BLaER1 treated with 17β-estradiol and CSF1 and Interleukin-3, amounts not matched to agents 10 nM and 100 nM (cell line): Measurements from ENCODE around the gene SEPTIN12.

Source experiments
- H3K27ac ChIP-seq, 11 experiments: shearing (Covaris generic); formaldehyde crosslinking; 2 replicates each; pipeline ENCODE4 v1.8.1; 2022
- H3K27me3 ChIP-seq, 11 experiments: shearing (Covaris generic); formaldehyde crosslinking; 2 replicates each; pipeline ENCODE4 v1.8.1; 2022
- H3K36me3 ChIP-seq, 11 experiments: shearing (Covaris generic); formaldehyde crosslinking; 2 replicates each; pipeline ENCODE4 v1.8.1; 2022
- H3K4me1 ChIP-seq, 10 experiments: shearing (Covaris generic); formaldehyde crosslinking; 2 replicates each; pipeline ENCODE4 v1.8.1; 2022
- H3K4me2 ChIP-seq, 11 experiments: shearing (Covaris generic); formaldehyde crosslinking; 2 replicates each; pipeline ENCODE4 v1.8.1; 2022
- H3K4me3 ChIP-seq, 10 experiments: shearing (Covaris generic); formaldehyde crosslinking; 2 replicates each; pipeline ENCODE4 v1.8.1; 2022
- H3K9ac ChIP-seq, 11 experiments: shearing (Covaris generic); formaldehyde crosslinking; 2 replicates each; pipeline ENCODE4 v1.8.1; 2022
- H3K9me3 ChIP-seq, 11 experiments: shearing (Covaris generic); formaldehyde crosslinking; replicated peaks in 1 of 11; 2 replicates each; pipeline ENCODE4 v1.8.1; 2022
- H4K20me1 ChIP-seq, 11 experiments: shearing (Covaris generic); formaldehyde crosslinking; 2 replicates each; pipeline ENCODE4 v1.8.1; 2022
- Cebpa-rat ChIP-seq, 11 experiments: shearing (Covaris generic); IDR thresholded peaks; 2 replicates each; pipeline ENCODE4 v1.8.1; 2022

The SEPTIN12 gene

DNA sequence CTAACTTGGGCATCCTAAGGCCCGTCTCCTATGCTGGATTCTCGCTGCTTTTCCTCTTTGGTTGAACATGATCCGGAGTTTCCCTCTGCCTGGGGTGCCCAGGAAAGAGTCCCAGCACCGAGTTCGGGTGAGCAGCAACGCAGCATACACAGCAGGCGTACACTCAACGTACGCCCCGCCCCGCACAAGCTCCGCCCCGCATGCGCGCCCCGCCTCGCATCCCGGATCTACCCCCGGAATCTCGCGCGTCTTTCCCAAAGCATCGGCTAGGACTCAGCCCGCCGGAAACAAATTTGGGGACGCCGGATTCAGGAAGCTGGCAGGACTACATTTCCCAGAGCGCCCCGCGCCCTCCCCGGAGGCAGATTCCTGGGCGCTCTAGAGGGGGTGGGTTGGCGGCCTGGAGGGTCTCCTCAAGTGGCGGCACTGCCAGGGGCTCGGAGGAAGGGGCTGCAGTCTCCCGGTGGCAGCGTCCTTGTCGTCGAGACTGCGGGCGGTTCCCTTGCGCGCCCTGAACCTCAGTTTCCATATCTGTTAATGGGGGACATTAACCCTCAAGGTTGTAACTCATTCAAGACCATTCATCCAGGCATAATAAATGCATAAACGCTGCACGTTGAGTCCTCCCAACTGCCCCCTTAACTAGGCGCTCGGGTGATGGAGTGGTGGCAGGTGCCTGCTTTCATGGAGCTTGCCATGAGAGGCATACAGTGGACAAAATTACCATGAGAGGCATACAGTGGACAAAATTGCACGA lies 19.4 kb downstream of the SEPTIN12 start:
- peaks cover 28 to 43% (median 36%) of the 10 kb centered on the region in 10 experiments for H3K4me1 ChIP-seq
- peak overlapping the region; percentile 43 to 73 (median 57); a peak in 21 of 22 replicates for H3K9ac ChIP-seq
- peaks cover 15 to 20% (median 17%) of the 10 kb centered on the region in 11 experiments for H3K36me3 ChIP-seq
- no peak for TF ChIP-seq Cebpa-rat (IDR thresholded peaks at IDR 0.05)
- no peaks in the 10 kb centered on the region for H3K9me3 ChIP-seq
- peaks cover 0 to 24% (median 5%) of the 10 kb centered on the region in 11 experiments; a peak in 11 of 22 replicates for H4K20me1 ChIP-seq
- H3K27me3 ChIP-seq, result no peaks in the 10 kb centered on the region
- H3K27ac ChIP-seq, result peak overlapping the region in 9 of 11 experiments; percentile 36 to 94 (median 58); a peak in 16 of 22 replicates
- H3K4me3 ChIP-seq, result peak overlapping the region; percentile 47 to 99 (median 56)
- H3K4me2 ChIP-seq, result peak overlapping the region; percentile 85 to 99 (median 93)

DNA sequence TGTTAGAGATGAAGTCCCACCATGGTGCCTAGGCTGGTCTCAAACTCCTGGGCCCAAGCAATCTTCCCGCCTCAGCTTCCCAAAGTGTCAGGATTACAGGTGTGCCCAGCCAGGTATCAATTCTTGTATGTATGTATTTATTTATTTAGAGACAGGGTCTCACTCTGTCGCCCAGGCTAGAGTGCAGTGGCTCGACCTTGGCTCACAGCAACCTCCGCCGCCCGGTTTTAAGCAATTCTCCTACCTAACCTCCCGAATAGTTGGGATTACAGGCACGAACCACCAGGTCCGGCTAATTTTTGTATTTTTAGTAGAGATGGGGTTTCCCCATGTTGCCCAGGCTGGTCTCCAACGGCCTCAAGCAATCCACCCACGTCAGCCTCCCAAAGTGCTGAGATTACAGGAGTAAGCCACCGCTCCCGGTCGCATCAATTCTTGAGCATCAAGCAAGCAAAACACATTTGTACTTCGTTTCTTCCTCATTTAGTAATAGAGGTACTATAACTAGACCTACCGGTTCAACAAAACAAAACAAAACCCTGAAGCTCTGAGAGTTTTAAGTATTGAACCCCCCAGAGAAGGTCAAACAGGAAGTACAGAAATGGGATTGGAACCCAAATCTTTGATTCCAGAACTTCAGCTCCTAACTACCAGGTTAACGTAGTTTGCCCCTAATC lies 20.1 kb downstream of the SEPTIN12 start:
- Histone ChIP-seq H3K4me2 (peak overlapping the region; percentile 85 to 99 (median 93)), H3K9me3 (no peaks in the 10 kb centered on the region), H3K9ac (peak overlapping the region; percentile 43 to 96 (median 57); a peak in 21 of 22 replicates), H3K4me1 (peaks cover 31 to 50% (median 39%) of the 10 kb centered on the region in 10 experiments), H3K4me3 (peak overlapping the region; percentile 47 to 99 (median 56)), H3K27me3 (no peaks in the 10 kb centered on the region), H3K36me3 (peaks cover 22 to 28% (median 25%) of the 10 kb centered on the region in 11 experiments), H4K20me1 (peaks cover 0 to 32% (median 11%) of the 10 kb centered on the region in 11 experiments; a peak in 11 of 22 replicates), H3K27ac (peak overlapping the region in 9 of 11 experiments; percentile 36 to 94 (median 58); a peak in 16 of 22 replicates)
- TF ChIP-seq Cebpa-rat (IDR thresholded peaks at IDR 0.05), result no peak

DNA sequence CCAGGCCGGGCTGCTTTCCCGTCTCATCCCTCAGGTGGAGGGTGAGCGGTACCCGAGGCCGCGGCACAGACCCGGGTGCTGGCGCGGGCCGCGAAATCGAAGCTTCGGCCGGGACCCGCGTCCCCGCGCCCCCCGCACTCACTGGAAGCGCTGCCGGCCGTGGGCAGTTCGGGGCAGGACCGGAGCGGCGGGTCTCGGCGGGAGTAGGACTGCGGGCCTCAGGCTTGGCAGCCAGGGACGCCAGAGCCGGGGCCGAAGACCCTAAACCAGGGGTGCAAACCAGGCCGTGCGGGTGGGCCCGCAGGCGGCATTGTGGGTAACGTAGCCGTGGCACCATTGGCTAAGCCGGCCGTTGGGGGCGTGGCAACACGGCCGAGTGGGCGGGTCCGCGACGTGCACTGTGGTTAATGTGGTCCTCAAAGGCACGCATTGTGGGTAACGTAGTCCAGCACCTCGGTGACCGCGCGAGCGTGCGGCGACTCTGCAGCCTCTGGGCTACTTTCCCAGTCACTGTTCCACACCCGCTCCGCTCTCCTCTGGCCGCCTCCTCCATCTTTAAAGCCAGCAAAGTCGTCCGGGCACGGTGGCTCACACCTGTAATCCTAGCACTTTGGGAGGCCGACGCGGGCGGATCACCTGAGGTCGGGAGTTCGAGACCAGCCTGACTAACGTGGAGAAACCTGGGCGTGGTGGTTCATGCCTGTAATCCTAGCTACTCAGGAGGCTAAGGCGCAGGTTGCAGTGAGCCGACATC lies 21.1 kb downstream of the SEPTIN12 start, which contains the start of gene ZNF500:
Gene ZNF500 (minus strand): TSS at position 288 of the 754 bp plus-strand sequence. CDS start 1,184 bp downstream, outside the sequence.
- peaks cover 0 to 41% (median 21%) of the 10 kb centered on the region in 11 experiments; a peak in 13 of 22 replicates for H4K20me1 ChIP-seq
- H3K4me1 ChIP-seq, result peaks cover 33 to 59% (median 46%) of the 10 kb centered on the region in 10 experiments
- peak within 1 kb of the TSS; percentile 92 to 98 (median 96) for H3K9ac ChIP-seq
- no peak for TF ChIP-seq Cebpa-rat (IDR thresholded peaks at IDR 0.05)
- H3K27ac ChIP-seq, result peak within 1 kb of the TSS; percentile 85 to 96 (median 92)
- peak within 1 kb of the TSS; percentile 89 to 100 (median 97) for H3K4me3 ChIP-seq
- no peaks in the 10 kb centered on the region for H3K9me3 ChIP-seq
- H3K27me3 ChIP-seq, result no peaks in the 10 kb centered on the region
- peak within 1 kb of the TSS; percentile 85 to 99 (median 93) for H3K4me2 ChIP-seq
- H3K36me3 ChIP-seq, result peaks cover 32 to 37% (median 34%) of the 10 kb centered on the region in 11 experiments

DNA sequence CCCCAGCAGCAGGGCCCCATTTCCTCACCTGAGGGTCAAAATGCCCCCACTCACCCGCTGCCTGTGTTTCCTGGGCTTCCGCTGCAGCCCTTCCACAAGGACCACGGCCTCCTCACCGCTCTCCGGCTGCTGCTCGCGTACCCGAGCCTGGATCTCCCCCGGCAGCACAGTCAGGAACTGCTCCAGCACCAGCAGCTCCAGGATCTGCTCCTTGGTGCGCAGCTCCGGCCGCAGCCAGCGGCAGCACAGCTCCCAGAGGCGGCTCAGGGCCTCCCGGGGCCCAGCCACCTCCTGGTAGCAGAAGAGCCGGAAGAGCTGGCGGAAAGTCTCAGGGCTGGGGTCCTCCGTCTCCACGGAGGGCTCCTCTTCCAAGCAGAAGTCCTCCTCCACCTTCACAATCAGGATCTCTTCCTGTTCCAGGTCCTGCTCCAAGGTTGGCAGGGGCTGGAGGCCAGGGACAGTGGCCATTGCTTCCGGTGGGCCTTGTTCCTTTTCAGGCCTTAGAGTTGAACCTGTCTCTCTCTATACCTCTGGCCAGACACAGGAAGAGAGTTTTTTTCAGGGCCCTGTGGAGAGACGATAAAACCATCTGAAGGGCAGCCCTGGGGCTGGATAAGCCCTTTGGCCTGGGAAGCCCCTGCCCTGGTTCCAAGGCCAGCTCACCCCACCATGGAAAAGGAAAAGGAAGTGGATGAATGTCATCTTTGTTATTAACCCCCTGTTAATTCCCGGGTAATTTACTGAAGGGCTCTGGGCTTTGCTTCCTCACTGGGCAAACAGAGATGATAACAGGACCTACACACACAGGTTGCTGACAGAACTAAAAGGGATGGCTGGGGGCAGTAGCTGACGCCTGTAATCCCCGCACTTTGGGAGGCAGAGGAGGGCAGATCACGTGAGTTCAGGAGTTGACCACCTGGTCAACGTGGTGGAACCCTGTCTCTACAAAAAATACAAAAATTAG lies 22.4 kb downstream of the SEPTIN12 start:
- TF ChIP-seq Cebpa-rat (IDR thresholded peaks at IDR 0.05), result no peak
- Histone ChIP-seq H4K20me1 (peaks cover 0 to 47% (median 26%) of the 10 kb centered on the region in 11 experiments; a peak in 14 of 22 replicates), H3K4me1 (peaks cover 37 to 64% (median 51%) of the 10 kb centered on the region in 10 experiments), H3K4me2 (peak overlapping the region; percentile 85 to 99 (median 93)), H3K27ac (peak overlapping the region in 10 of 11 experiments; percentile 85 to 96 (median 93); a peak in 21 of 22 replicates), H3K9ac (peak overlapping the region; percentile 92 to 98 (median 96)), H3K36me3 (peaks cover 43 to 50% (median 47%) of the 10 kb centered on the region in 11 experiments), H3K4me3 (peak overlapping the region; percentile 89 to 100 (median 97)), H3K9me3 (no peaks in the 10 kb centered on the region), H3K27me3 (no peaks in the 10 kb centered on the region)

DNA sequence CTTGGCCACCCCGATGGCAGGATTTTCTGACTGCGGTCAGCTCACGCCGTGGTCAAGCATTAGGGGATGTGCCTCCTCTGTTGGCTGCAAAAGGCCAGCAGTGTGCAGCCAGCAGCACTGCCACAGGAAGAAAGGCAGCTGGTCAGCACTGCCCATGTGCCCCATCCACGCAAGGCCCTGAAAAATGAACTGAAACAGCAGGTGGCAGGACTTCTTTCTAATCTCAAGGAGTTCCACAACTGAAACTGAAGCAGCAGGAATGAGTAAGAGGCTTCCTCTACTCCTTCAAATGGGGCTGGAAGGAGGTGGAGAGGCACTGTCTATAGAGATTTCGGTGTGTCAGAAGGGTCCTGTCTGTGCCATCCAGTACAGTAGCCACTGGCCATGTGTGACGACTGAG lies 24.4 kb downstream of the SEPTIN12 start:
- H3K27me3 ChIP-seq, result no peaks in the 10 kb centered on the region
- TF ChIP-seq Cebpa-rat (IDR thresholded peaks at IDR 0.05), result no peak
- peaks cover 63 to 70% (median 67%) of the 10 kb centered on the region in 11 experiments for H3K36me3 ChIP-seq
- peaks cover 37 to 61% (median 46%) of the 10 kb centered on the region in 10 experiments for H3K4me1 ChIP-seq
- H3K27ac ChIP-seq, result no peak overlapping the region
- 0 out of 22 replicates have a peak overlapping the region, but pooled peaks of 1 of the 11 experiments have one; percentile 2 for H3K4me2 ChIP-seq
- peaks cover 0 to 62% (median 29%) of the 10 kb centered on the region in 11 experiments; a peak in 15 of 22 replicates for H4K20me1 ChIP-seq
- H3K9ac ChIP-seq, result peak overlapping the region in 4 of 11 experiments; percentile 2 to 55 (median 30); a peak in 5 of 22 replicates
- H3K4me3 ChIP-seq, result no peak overlapping the region
- no peaks in the 10 kb centered on the region for H3K9me3 ChIP-seq

DNA sequence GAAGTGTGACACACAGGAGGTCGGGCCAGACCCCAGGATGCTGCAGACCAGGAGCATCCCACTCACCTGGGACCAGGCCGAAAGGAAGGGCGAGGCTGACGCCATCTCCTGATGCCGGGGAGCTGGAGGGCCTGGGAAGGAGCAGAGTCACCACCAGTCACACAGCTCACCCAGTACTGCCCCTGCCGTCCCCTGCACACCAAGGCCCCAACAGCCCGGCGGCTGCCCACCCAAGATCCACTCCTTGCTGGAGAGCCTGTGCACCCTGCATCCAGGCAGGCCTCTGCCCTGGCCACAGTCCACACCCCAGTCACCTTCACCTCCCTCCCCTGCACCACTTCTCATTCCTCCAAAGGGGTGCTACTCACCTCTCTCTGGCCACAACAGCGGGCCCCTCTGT lies 25.9 kb downstream of the SEPTIN12 start:
- no peaks in the 10 kb centered on the region for H3K9me3 ChIP-seq
- H3K27me3 ChIP-seq, result no peaks in the 10 kb centered on the region
- peak overlapping the region in 10 of 11 experiments; percentile 11 to 56 (median 42); a peak in 12 of 22 replicates for H3K9ac ChIP-seq
- H3K4me2 ChIP-seq, result peak overlapping the region in 8 of 11 experiments; percentile 20 to 39 (median 32); a peak in 11 of 22 replicates
- H3K4me3 ChIP-seq, result no peak overlapping the region
- peaks cover 72 to 86% (median 81%) of the 10 kb centered on the region in 11 experiments for H3K36me3 ChIP-seq
- H3K4me1 ChIP-seq, result peaks cover 27 to 47% (median 33%) of the 10 kb centered on the region in 10 experiments
- H3K27ac ChIP-seq, result 0 out of 22 replicates have a peak overlapping the region, but pooled peaks of 1 of the 11 experiments have one; percentile 4
- TF ChIP-seq Cebpa-rat (IDR thresholded peaks at IDR 0.05), result no peak
- H4K20me1 ChIP-seq, result peaks cover 0 to 62% (median 29%) of the 10 kb centered on the region in 11 experiments; a peak in 15 of 22 replicates

DNA sequence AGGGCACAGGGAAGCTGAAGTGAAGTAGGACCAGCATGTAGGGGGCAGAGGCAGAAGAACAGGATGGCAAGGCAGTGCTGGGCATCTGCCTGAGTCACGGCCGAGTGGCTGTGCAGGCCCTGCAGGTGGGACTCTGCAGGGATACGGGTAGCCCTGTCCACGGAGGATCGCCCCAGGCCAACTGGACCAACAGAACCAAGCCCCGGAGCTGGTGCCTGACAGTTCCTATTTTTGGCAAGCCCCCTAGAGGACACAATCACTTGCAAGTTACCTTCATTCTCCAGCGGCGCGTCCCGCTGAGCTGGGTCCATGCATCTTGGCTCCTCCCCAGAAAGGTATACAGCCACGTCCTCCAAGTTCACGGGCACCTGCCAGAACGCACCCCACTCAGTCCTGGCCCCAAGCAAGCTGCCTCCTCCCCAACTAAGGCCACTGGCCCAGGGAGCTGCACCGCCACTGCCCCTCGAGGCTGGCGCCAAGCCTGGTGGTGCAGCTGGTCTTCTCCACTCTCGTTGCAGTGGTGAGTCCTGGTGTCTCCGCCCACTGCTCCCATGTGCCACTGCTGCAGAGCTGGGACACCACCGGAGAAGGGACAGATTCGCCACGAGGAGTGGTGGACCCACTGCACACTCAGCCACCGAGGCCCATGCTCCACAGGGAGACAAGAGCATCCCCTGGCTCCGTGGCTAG lies 27.8 kb downstream of the SEPTIN12 start:
- no peak for TF ChIP-seq Cebpa-rat (IDR thresholded peaks at IDR 0.05)

More for the DNA sequence above, 27.8 kb downstream of the SEPTIN12 start:
- peaks cover 17 to 36% (median 22%) of the 10 kb centered on the region in 10 experiments for H3K4me1 ChIP-seq
- peaks cover 0 to 54% (median 26%) of the 10 kb centered on the region in 11 experiments; a peak in 15 of 22 replicates for H4K20me1 ChIP-seq
- no peak overlapping the region for H3K9ac ChIP-seq
- H3K27ac ChIP-seq, result no peak overlapping the region
- no peak overlapping the region for H3K4me3 ChIP-seq
- H3K4me2 ChIP-seq, result no peak overlapping the region
- H3K9me3 ChIP-seq, result peaks cover 0 to 8% (median 7%) of the 10 kb centered on the region in 11 experiments; a peak in 17 of 22 replicates
- H3K36me3 ChIP-seq, result peaks cover 83 to 100% (median 96%) of the 10 kb centered on the region in 11 experiments
- H3K27me3 ChIP-seq, result no peaks in the 10 kb centered on the region
